GM19467 (cell line): ENCODE measurements around the gene NPLOC4.

ENCODE experiments used
- ATAC-seq: cut with Tn5 transposase; IDR thresholded peaks from one replicate; pipeline ENCODE4 v1.9.1; 2021; ENCODE audit warnings: mild to moderate bottlenecking, moderate library complexity; ENCODE audit not compliant: unreplicated experiment

Gene NPLOC4

GRCh38 chr17:81664051-81664470 is 27.1 kb upstream of the NPLOC4 start:
- ATAC-seq = no peak

DNA sequence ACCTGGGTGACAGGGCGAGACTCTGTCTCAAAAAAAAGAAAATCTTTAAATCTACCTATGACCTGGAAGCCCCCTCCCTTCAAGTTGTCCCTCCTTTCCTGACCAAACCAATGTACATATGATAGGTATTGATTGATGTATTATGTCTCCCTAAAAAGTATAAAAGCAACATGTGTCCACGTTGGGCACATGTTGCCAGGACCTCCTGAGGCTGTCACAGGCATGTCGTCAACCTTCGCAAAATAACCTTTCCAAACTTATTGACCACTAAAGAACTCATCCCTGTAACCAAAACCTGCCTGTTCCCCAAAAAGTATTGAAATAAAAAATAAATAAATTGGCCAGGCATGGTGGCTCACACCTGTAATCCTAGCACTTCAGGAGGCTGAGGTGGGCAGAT is 25.1 kb upstream of the NPLOC4 start:
- no peak for ATAC-seq

DNA sequence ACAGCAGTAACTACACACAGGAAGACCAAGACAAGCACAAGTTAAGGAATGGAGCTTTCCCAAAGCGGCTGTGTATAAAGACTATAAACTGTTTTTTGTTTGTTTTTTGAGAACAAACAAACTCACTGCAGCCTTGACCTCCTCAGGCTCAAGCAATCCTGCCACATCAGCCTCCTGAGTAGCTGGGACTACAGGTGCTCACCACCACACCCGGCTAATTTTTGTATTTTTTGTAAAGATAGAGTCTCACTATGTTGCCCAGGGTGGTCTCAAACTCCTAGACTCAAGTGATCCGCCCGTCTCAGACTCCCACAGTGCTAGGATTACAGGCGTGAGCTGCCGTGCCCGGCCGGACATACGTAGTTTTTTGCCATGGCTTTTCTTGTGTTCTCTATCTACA is 23.5 kb upstream of the NPLOC4 start:
- ATAC-seq = no peak

DNA sequence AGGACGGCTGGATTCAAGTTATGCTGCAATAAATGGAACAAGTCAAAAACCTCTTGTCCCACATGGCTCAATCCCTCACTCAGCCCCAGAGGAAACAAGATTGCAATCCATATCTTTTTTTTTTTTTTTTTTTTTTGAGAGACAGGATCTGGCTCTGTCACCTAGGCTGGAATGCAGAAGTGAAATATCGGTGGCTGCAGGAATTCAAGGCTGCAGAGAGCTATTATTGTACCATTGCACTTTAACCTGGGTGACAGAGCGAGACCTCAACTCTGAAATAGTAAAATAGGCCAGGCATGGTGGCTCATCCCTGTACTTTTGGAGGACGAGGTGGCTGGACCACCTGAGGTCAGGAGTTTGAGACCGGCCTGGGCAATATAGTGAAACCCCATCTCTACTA is 22.1 kb upstream of the NPLOC4 start:
- ATAC-seq = no peak

DNA sequence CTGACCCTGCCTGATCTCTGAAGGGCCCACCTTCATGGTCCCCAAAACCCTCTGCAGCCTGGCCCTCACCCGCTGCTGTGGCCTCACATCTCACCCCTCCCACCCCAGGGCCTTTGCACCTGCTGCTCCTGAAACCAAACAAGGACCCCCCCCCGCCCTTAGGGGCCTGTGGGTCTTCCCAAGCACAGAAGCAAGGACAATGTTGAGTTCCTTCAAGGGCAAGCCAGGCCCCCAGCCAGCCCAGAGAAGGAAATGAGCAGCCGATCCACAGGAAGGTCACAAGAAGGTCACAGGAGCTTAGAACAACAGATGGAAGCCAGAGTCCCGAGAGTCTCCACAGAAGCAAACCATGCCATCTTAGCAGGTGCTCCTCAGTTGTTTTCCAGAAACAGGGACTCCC is 19.9 kb upstream of the NPLOC4 start:
- ATAC-seq = no peak

DNA sequence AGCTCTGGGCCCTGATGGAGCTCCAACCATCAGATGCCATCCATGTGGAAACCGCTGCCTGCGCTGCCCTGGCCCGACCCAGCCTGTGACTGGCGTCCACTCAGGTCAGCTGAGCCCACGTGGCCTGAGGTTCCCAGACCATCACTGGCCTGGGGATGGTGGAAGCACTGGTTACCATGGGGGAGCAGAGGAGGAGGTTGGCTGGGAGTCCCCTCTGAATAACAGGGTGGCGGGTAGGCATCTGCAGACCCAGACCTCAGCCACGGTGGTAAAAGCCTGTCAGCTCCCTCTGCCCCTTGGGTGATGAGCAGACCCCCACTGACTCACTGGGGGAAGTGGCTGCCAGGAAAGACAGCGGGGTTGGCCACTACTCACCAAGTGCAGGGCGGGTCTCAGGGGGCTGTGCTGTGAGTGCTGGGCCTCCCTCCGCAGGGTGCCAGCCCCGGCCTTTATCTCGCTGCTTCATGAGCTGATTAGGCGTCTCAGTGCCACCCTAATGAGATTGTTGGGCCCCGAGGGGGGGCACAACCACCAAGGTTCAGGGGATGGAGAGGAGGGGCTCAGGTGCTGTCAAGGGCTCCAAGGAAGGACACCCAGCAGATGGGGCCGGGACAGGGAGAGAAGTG is 19.3 kb upstream of the NPLOC4 start, which contains the start of gene PDE6G:
PDE6G (minus strand) TSS at position 425 of the 626 bp plus-strand sequence. CDS start 3,237 bp downstream, outside the sequence.
- ATAC-seq = no peak

DNA sequence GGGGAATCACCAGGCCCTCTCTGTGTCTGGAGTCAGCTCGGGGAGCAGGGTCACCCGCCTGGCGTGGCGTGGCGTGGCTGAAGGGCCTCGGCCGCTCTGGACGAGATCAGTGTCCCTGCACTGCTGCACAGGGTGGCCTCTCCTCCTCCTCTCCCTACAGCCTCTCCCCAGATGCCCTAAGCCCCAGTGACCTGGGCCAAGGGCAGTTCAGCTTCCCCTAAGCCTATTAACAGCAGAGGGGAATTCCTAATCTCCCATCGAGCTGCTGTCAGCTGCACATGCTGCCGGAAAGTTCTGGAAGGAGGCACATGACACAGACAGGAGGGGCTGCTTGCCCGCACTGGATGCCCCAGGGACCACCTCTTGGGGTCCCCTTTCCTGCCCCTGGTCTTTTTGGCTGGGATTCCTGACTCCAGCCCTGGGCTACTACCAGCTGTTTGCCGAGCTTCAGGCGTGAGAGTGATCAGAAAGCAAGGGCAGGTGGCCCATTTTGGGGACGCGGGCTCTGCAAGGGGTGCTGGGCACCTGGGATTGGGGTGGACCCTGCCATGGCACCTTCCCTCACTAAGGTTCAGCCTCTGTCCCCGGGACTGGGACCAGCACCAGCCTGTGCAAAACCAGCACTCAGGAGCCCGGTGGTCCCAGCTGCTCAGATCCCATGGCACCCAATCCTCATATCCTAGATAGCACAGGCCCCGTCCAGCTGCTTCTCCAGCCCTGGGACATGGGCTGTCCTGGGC is 18.6 kb upstream of the NPLOC4 start:
- no peak for ATAC-seq

- ATAC-seq = no peak
Measured at GRCh38 chr17:81652906-81653771, 16.2 kb upstream of the NPLOC4 start.

GRCh38 chr17:81651692-81652091 is 14.8 kb upstream of the NPLOC4 start:
- no peak for ATAC-seq

- ATAC-seq = no peak
Measured at GRCh38 chr17:81650951-81651350, 14.0 kb upstream of the NPLOC4 start.

DNA sequence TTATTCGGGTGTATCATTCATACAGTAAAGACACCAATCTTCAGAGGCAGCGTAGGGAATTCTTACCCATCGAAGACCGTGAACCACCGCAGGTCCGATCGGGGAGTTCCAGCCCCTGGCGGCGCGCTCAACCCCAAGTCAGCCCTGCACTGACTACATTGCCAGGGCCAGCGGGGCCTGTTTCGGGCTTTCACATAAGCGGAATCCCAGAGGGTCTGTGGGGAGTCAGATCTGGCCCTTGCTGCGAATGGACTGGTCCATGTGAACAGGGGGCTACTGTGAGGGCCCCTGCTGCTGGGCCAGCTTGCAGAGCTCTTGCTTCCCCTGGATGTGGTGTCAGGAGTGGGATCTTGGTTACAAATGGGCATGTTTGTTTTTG is 11.8 kb upstream of the NPLOC4 start:
- ATAC-seq = no peak

GRCh38 chr17:81648013-81648706 is 11.2 kb upstream of the NPLOC4 start:
- ATAC-seq = no peak

GRCh38 chr17:81647640-81648012 is 10.7 kb upstream of the NPLOC4 start:
- ATAC-seq = no peak

DNA sequence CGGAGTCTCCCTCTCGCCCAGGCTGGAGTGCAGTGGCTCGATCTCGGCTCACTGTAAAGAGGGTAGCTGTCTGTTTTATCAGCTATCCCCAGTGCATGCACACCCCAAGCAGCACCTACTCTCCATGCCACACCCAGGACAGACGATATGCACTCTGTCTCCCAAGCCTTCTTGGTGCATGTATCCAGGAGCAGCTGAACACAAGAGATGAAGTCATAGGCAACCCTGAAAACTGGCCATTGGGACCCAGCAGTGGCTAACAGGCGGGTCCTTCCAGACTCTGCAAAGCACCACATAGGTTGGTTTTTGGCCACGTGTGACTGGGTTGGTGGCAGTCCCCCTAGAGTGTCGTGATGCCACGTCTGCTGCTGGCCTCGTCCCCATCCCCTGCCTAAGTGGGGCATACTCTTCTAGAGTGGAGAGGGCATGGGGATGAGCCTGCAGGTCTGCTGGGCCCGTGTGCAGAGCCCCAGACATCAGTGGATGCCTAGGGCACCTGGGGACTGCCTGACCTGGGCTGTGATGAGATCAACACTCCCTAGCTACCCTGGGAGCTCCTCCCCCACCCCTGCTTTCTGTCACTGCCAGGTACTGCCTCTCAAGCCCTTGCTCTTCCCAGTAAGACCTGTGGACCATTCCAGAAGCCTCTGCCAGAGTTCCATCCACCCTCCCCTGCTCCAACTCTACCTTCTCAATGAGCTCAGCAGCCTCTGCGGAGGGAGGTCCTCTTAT is 10.1 kb upstream of the NPLOC4 start:
- ATAC-seq = no peak

DNA sequence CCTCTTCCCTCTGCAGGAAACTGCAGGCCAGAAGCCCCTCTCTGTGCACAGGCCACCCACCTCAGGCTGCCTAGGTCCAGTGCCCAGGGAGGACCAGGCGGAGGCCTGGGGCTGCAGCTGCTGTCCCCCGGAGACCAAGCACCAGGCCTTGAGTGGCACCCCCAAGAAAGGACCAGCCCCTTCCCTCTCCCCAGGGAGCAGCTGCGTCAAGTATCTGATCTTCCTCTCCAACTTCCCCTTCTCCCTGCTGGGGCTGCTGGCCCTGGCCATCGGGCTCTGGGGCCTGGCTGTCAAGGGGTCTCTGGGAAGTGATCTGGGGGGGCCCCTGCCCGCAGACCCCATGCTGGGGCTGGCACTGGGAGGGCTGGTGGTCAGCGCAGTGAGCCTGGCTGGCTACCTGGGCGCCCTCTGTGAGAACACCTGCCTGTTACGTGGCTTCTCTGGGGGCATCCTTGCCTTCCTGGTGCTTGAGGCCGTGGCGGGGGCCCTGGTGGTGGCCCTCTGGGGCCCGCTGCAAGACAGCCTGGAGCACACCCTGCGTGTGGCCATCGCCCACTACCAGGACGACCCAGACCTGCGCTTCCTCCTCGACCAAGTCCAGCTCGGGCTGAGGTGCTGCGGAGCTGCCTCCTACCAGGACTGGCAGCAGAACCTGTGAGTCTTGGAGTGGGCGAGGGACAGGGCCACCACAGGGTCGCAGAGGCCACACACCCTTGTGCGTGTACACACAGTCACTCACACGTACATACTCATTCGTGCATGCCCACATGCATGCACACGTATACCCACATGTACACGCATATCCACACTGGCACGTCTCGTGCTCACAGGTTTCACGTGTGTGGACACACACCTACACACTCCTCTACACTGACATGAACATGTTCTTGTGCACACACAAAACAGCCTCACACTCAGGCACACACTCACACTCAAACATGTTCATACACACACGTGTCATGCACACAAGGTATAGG is 8.4 kb upstream of the NPLOC4 start:
- ATAC-seq = no peak

GRCh38 chr17:81644496-81644895 is 7.6 kb upstream of the NPLOC4 start:
- no peak for ATAC-seq

- no peak for ATAC-seq
Measured at GRCh38 chr17:81641825-81642489, 5.0 kb upstream of the NPLOC4 start.

GRCh38 chr17:81640011-81640410 is 3.1 kb upstream of the NPLOC4 start:
- ATAC-seq = no peak

DNA sequence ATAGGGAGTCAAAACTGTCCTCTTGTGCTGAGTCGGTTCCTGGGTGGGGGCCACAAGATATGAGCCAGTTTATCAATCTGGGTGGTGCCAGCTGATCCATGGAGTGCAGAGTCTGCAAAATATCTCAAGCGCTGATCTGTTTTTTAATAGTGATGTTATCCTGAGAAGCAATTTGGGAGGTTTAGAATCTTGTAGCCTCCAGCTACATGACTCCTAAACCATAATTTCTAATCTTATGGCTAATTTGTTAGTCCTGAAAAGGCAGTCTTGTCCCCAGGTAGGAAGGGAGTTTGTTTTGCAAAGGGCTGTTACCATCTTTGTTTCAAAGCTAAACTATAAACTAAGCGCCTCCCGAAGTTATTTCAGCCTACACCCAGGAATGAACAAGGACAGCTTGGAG is 1.8 kb upstream of the NPLOC4 start:
- ATAC-seq = no peak
